ENCODE results near the gene MAPK11.

- TF ChIP-seq, protein P1, sequence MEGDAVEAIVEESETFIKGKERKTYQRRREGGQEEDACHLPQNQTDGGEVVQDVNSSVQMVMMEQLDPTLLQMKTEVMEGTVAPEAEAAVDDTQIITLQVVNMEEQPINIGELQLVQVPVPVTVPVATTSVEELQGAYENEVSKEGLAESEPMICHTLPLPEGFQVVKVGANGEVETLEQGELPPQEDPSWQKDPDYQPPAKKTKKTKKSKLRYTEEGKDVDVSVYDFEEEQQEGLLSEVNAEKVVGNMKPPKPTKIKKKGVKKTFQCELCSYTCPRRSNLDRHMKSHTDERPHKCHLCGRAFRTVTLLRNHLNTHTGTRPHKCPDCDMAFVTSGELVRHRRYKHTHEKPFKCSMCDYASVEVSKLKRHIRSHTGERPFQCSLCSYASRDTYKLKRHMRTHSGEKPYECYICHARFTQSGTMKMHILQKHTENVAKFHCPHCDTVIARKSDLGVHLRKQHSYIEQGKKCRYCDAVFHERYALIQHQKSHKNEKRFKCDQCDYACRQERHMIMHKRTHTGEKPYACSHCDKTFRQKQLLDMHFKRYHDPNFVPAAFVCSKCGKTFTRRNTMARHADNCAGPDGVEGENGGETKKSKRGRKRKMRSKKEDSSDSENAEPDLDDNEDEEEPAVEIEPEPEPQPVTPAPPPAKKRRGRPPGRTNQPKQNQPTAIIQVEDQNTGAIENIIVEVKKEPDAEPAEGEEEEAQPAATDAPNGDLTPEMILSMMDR (IDR thresholded peaks at IDR 0.05), result no peak
- no peak for TF ChIP-seq POLR2A (IDR thresholded peaks at IDR 0.05)
Measured at GRCh38 chr22:50258361-50259292, 11.6 kb downstream of the MAPK11 start.

All from lower leg skin (tissue), 3 donors.